Cardiac muscle cell (in vitro differentiated cells and primary cell): ENCODE measurements around the gene HOXA4. TPM values are rescaled to one million over a fixed set of nuclear protein-coding genes. Genes with fewer than 3 reads are reported as not detected.

Experiments
- DNase-seq, 2 donors: peaks; one replicate each; pipeline versions ENCODE4 v3.0.0 to v3.0.0-alpha.2; 2010 to 2017; ENCODE audit warnings: low read depth in 1 of 2, low spot score in 1 of 2
- H3K27ac ChIP-seq: fragments of 200-600 bp; sonication (generic); 2 replicates; pipeline ENCODE4 v1.5.1; 2016
- H3K27me3 ChIP-seq: fragments of 200-600 bp; sonication (generic); 2 replicates; pipeline ENCODE4 v1.6.0; 2016; ENCODE audit warnings: control low read depth
- H3K36me3 ChIP-seq: fragments of 200-600 bp; sonication (generic); 2 replicates; pipeline ENCODE4 v1.5.1; 2016; ENCODE audit warnings: control low read depth
- H3K4me1 ChIP-seq: fragments of 200-600 bp; sonication (generic); 2 replicates; pipeline ENCODE4 v1.8.1; 2017; ENCODE audit warnings: low read depth, mild to moderate bottlenecking, mixed run types
- H3K4me3 ChIP-seq: fragments of 200-600 bp; sonication (generic); 2 replicates; pipeline ENCODE4 v1.5.1; 2016; ENCODE audit warnings: mild to moderate bottlenecking
- H3K9me3 ChIP-seq: fragments of 200-600 bp; sonication (generic); 2 replicates; pipeline ENCODE4 v1.5.1; 2017; ENCODE audit warnings: low read depth, mild to moderate bottlenecking, control low read depth
- polyA plus RNA-seq: library from polyadenylated mRNA; unstranded; fragments of >200 nt; fragmentation: Nextera tagmentation; extraction: Ambion mirVana; gene quantifications from 2 replicates; pipeline ENCODE4 v1.2.1, GENCODE V29; 2016
- total RNA-seq: library from RNA; depleted of rRNA; stranded (reverse); fragments of >200 nt; gene quantifications from 2 replicates; pipeline ENCODE4 v1.2.3, GENCODE V29; 2016
- TF ChIP-seq, protein P1 (sequence below): IDR thresholded peaks from 2 replicates; pipeline ENCODE4 v1.5.1; 2012; ENCODE audit warnings: low read depth, mild to moderate bottlenecking, low read length

The HOXA4 gene
- total and polyA plus RNA-seq, 2 experiments from 2014 or later, result 0.46 TPM; not detected in 1

DNA sequence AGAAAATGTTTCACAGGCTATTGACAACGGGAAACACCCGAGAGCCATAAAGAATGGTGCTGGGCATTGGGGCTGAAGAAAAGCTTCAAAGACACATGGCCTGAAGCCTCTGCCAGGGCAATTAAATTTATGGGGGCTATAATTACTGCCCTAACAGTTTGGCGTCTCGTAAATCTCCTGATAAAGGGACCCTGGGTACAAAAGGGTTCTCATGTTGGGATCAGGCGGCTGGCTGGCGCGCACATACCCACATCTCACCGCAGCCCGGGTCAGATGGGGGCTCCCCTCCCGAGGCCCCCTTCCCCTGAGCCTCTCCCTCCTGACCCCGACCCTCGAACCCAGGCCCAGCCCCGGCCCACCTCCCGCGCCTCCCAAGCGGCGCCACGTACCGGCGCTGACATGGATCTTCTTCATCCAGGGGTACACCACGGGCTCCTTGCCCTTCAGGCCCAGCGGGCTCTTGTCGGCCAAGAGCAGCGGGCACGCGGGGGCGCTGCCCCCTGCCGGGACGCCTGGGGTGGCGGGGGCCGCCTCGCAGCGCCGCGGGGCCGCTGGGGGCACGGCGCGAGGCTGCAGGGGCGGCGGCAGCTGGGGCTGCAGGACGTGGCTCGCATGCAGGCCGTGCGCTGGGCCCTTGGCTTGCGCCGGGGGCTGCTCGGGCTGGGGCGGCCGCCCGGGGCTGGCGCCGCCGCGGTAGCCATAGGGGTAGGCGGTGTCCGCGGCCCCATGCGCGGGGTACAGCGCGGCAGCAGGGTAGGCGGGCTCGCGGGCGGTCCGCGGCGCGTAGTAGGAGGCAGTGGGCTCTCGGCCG, 623 bp downstream of the HOXA4 start:
- Histone ChIP-seq H3K27me3 (peaks cover 100% of the 10 kb centered on the region), H3K27ac (no peak overlapping the region), H3K4me3 (peak overlapping the region; percentile 30), H3K36me3 (no peaks in the 10 kb centered on the region), H3K9me3 (no peaks in the 10 kb centered on the region), H3K4me1 (no peaks in the 10 kb centered on the region)
- no peak for DNase-seq
- TF ChIP-seq, protein P1, sequence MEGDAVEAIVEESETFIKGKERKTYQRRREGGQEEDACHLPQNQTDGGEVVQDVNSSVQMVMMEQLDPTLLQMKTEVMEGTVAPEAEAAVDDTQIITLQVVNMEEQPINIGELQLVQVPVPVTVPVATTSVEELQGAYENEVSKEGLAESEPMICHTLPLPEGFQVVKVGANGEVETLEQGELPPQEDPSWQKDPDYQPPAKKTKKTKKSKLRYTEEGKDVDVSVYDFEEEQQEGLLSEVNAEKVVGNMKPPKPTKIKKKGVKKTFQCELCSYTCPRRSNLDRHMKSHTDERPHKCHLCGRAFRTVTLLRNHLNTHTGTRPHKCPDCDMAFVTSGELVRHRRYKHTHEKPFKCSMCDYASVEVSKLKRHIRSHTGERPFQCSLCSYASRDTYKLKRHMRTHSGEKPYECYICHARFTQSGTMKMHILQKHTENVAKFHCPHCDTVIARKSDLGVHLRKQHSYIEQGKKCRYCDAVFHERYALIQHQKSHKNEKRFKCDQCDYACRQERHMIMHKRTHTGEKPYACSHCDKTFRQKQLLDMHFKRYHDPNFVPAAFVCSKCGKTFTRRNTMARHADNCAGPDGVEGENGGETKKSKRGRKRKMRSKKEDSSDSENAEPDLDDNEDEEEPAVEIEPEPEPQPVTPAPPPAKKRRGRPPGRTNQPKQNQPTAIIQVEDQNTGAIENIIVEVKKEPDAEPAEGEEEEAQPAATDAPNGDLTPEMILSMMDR, result no peak

DNA sequence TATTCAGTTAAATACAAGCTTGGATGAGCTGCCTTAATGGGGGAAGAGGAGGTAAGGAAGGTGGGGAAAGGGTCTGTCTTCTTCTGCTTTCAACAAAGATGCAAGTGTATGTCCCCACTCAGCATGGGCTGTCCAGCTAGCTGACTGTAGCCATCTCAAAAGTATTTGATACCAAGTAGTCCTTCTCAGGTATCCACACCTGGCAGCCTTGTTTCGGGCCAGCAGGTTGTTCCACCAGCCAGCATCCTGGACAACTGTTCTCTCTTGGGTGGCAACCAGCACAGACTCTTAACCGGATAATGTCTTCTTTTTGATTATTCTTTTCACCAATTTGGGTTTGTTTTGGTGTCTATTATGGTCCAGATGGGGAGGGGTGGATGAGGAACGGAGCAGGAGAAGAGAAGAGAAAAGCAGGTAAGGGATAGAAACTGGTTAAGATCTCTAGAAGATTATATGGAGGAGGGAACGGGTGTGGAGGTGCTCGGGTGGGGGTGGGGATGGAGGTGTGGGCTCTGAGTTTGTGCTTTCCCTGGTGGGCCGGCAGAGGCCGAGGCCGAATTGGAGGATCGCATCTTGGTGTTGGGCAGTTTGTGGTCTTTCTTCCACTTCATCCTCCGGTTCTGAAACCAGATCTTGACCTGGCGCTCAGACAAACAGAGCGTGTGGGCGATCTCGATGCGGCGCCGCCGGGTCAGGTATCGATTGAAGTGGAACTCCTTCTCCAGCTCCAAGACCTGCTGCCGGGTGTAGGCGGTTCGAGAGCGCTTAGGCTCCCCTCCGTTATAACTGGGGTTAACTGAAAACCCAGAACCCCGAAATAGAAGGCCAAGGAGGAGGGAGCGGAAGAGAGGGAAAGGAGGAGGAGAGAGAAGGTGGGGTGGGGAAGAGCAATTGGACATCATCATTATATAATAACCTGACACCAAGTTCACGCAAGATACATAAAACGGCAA, 1.5 kb downstream of the HOXA4 start:
- Histone ChIP-seq H3K27ac (no peak overlapping the region), H3K27me3 (peaks cover 100% of the 10 kb centered on the region), H3K9me3 (no peaks in the 10 kb centered on the region), H3K36me3 (no peaks in the 10 kb centered on the region), H3K4me1 (no peaks in the 10 kb centered on the region), H3K4me3 (no peak overlapping the region)
- TF ChIP-seq, protein P1, result no peak
- DNase-seq, result no peak

DNA sequence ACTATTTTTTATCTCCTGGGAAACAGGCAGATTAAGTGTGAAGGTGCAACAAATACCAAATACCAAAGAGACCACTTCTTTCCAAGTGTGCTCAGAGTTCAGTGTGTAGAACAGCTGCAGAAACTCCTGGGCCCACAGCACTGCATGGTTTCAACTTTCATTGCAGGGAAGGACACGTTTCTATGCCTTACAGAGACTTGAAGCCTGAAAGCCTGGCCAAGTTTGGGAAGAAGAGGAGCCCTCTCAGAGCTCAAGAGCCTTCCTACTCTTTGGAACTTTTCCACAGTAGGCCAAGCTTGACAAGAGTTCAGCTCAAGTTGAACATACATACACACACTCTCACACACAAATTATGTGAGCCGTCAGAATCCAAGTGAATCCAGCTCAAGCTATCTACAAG, 2.5 kb downstream of the HOXA4 start:
- Histone ChIP-seq H3K36me3 (no peaks in the 10 kb centered on the region), H3K4me1 (no peaks in the 10 kb centered on the region), H3K27ac (no peak overlapping the region), H3K4me3 (no peak overlapping the region), H3K27me3 (peaks cover 100% of the 10 kb centered on the region), H3K9me3 (no peaks in the 10 kb centered on the region)
- no peak for DNase-seq
- TF ChIP-seq, protein P1, result no peak

DNA sequence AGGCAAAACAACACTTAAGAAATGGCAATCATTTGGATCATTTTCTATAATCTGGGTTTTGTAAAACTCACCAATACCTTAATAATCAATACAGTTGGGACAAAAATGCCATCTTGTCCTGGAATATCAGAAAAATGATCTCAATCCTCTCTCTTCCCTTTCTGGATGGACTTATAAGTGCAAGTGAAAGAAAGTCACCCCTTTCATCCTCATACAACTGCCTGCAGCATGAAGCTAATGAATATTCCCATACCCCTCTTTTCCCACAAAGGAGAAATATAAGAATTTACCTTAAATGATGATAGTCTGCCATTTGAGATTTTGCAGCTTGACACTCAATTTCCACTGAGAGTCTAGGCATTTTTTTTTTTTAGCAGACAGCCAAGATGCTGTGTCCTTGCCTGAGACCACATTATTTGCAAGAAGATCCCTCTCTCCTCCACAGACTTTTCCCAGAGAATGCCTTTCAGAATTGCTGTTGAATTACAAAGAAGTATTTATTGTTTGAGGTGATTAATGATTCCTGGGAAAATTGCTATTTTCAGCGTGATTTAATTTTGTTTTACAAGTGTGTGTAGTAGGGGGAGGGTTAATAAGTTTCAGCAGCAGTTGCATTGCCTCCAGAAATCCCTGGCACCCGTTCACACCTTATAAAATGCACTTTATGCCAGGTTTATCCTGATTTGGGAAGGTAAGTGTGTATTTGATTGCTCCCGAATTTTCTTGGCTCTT, 3.8 kb downstream of the HOXA4 start:
- no peaks in the 10 kb centered on the region for H3K9me3 ChIP-seq

More for the DNA sequence above, 3.8 kb downstream of the HOXA4 start:
- TF ChIP-seq, protein P1, result no peak
- Histone ChIP-seq H3K27ac (no peak overlapping the region), H3K27me3 (peaks cover 100% of the 10 kb centered on the region), H3K4me3 (no peak overlapping the region), H3K4me1 (no peaks in the 10 kb centered on the region), H3K36me3 (no peaks in the 10 kb centered on the region)
- DNase-seq, result no peak
